ENCODE data around the gene CHST11. TPM values are rescaled to one million over a fixed set of nuclear protein-coding genes. Genes with fewer than 3 reads are reported as not detected.

The CHST11 gene
- total RNA-seq, 1 experiment from 2014 or later, result 6.7 TPM

DNA sequence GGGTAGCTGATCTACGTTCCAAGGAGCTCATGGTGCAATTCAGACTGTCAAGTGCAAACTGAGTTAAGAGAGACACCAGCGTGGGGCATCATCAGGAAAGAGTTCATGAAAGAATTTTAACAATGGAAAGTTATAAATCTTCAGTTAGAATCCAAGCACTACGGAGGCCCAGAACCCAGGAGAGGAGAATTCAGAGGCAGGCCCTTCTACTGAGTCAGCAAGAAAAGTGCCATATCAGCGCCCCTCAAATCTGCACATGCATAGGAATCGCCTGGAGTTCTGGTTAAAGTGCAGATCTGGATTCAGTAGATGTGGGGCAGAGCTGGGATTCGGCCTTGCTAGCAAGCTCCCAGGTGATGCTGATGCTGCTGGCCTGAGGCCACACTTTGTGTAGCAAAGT lies 45.9 kb downstream of the CHST11 start:
- Histone ChIP-seq H3K14ac (ENCODE audit: insufficient read depth, low read length) (no peak overlapping the region), H2BK15ac (ENCODE audit: low read depth, low read length) (no peak overlapping the region), H3K4ac (ENCODE audit: low read depth, low read length) (no peak overlapping the region), H3K56ac (ENCODE audit: insufficient read length, low read depth, low read length) (no peak overlapping the region), H3K9me3 (ENCODE audit: control insufficient read depth, low read depth, low read length) (no peaks in the 10 kb centered on the region), H3K79me2 (ENCODE audit: insufficient read depth, low read length) (no peaks in the 10 kb centered on the region), H4K91ac (ENCODE audit: insufficient read length, low read depth, low read length) (no peak overlapping the region), H3K23ac (ENCODE audit: insufficient read length, low read depth, low read length) (no peak overlapping the region), H3K9ac (ENCODE audit: extremely low read depth, insufficient read length, low read length) (no peak overlapping the region), H4K5ac (ENCODE audit: insufficient read length, low read depth, low read length) (no peak overlapping the region), H3K27me3 (ENCODE audit: insufficient read depth, low read length) (no peaks in the 10 kb centered on the region), H3K23me2 (ENCODE audit: insufficient read length, low read depth, low read length, poor library complexity, severe bottlenecking) (no peaks in the 10 kb centered on the region), H4K20me1 (ENCODE audit: control insufficient read depth, insufficient read depth, insufficient read length) (no peaks in the 10 kb centered on the region), H3K4me1 (ENCODE audit: insufficient read depth, low read length) (peaks cover 3% of the 10 kb centered on the region; the same call in 1 of the 2 replicates), H2BK20ac (ENCODE audit: low read depth, low read length, poor library complexity, severe bottlenecking) (no peak overlapping the region), H2AK5ac (ENCODE audit: insufficient read length, low read length) (no peak overlapping the region), H2BK120ac (ENCODE audit: low read depth, low read length, poor library complexity, severe bottlenecking) (no peak overlapping the region), H2BK5ac (ENCODE audit: insufficient read length, low read length) (no peak overlapping the region), H3K18ac (ENCODE audit: insufficient read length, low read depth, low read length) (no peak overlapping the region), H3T11ph (ENCODE audit: low read length) (no peak overlapping the region), H3K27ac (ENCODE audit: insufficient read length, low read depth, low read length) (no peak overlapping the region), H4K8ac (replicated peaks; ENCODE audit: insufficient read length, low read depth, low read length) (no peak overlapping the region), H3K4me2 (ENCODE audit: insufficient read depth, insufficient read length, low read length) (no peak overlapping the region), H3K79me1 (ENCODE audit: insufficient read depth, low read depth, low read length, poor library complexity, severe bottlenecking) (no peaks in the 10 kb centered on the region), H2BK12ac (ENCODE audit: insufficient read length, low read depth, low read length) (no peak overlapping the region), H2AFZ (ENCODE audit: low read length) (no peak overlapping the region)
- H3K27me3 Mint-ChIP-seq (ENCODE audit: low read depth), result no peaks in the 10 kb centered on the region; the same call in 1 of the 2 replicates
- peaks cover 0 to 2% (median 0%) of the 10 kb centered on the region in 3 experiments; a peak in 1 of 7 replicates for H3K36me3 Mint-ChIP-seq (ENCODE audit: insufficient read depth in 1 of 3, low read depth in 3 of 3)
- H3K4me1 Mint-ChIP-seq, result peaks cover 46 to 65% of the 10 kb centered on the region in 2 experiments
- no peak overlapping the region for H3K4me3 Mint-ChIP-seq
- H3K27ac Mint-ChIP-seq, result no peak overlapping the region
- TF ChIP-seq, protein P1, sequence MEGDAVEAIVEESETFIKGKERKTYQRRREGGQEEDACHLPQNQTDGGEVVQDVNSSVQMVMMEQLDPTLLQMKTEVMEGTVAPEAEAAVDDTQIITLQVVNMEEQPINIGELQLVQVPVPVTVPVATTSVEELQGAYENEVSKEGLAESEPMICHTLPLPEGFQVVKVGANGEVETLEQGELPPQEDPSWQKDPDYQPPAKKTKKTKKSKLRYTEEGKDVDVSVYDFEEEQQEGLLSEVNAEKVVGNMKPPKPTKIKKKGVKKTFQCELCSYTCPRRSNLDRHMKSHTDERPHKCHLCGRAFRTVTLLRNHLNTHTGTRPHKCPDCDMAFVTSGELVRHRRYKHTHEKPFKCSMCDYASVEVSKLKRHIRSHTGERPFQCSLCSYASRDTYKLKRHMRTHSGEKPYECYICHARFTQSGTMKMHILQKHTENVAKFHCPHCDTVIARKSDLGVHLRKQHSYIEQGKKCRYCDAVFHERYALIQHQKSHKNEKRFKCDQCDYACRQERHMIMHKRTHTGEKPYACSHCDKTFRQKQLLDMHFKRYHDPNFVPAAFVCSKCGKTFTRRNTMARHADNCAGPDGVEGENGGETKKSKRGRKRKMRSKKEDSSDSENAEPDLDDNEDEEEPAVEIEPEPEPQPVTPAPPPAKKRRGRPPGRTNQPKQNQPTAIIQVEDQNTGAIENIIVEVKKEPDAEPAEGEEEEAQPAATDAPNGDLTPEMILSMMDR (conservative IDR thresholded peaks at IDR 0.05), result no peak
- H3K9me3 Mint-ChIP-seq, result no peaks in the 10 kb centered on the region; a peak in 1 of 5 replicates
- WGBS (ENCODE audit: extremely low coverage, insufficient read length, low lambda C conversion rate), result no CpG with 5 or more reads among the region's 6 CpGs
- no peak for DNase-seq
